H9 (cell line): ENCODE measurements around the gene NPAS1. TPM values are rescaled to one million over a fixed set of nuclear protein-coding genes. Genes with fewer than 3 reads are reported as not detected.

ENCODE experiments used
- DNase-seq: peaks from one replicate; pipeline ENCODE4 v3.0.0-alpha.2; 2017
- H2AFZ ChIP-seq: one replicate; pipeline ENCODE4 v1.6.1; 2013; ENCODE audit warnings: mild to moderate bottlenecking, low read length, control low read depth, moderate library complexity
- H2AK5ac ChIP-seq: 2 replicates; pipeline ENCODE4 v1.6.1; 2013; ENCODE audit warnings: low read length, control low read depth, mixed read lengths; ENCODE audit not compliant: insufficient read length
- H2BK120ac ChIP-seq: one replicate; pipeline ENCODE4 v1.6.1; 2013; ENCODE audit warnings: low read depth, mild to moderate bottlenecking, low read length, control low read depth, inconsistent platforms; ENCODE audit not compliant: poor library complexity, severe bottlenecking
- H2BK12ac ChIP-seq: 2 replicates; pipeline ENCODE4 v1.6.1; 2013; ENCODE audit warnings: low read length, control low read depth, mixed read lengths, low read depth; ENCODE audit not compliant: insufficient read length
- H2BK15ac ChIP-seq: 2 replicates; pipeline ENCODE4 v1.6.1; 2013; ENCODE audit warnings: low read depth, low read length, control low read depth
- H2BK20ac ChIP-seq: one replicate; pipeline ENCODE4 v1.6.1; 2013; ENCODE audit warnings: low read depth, mild to moderate bottlenecking, low read length, control low read depth, inconsistent platforms; ENCODE audit not compliant: poor library complexity, severe bottlenecking
- H2BK5ac ChIP-seq: 2 replicates; pipeline ENCODE4 v1.6.1; 2013; ENCODE audit warnings: low read length, control low read depth, mixed read lengths; ENCODE audit not compliant: insufficient read length
- H3K14ac ChIP-seq: 2 replicates; pipeline ENCODE4 v1.6.1; 2013; ENCODE audit warnings: low read length, control low read depth; ENCODE audit not compliant: insufficient read depth
- H3K18ac ChIP-seq: 2 replicates; pipeline ENCODE4 v1.6.1; 2013; ENCODE audit warnings: low read depth, mild to moderate bottlenecking, mixed read lengths, low read length, control low read depth; ENCODE audit not compliant: insufficient read length
- H3K23ac ChIP-seq: 2 replicates; pipeline ENCODE4 v1.6.1; 2013; ENCODE audit warnings: low read length, control low read depth, mixed read lengths, low read depth; ENCODE audit not compliant: insufficient read length
- H3K23me2 ChIP-seq: 2 replicates; pipeline ENCODE4 v1.6.1; 2013; ENCODE audit warnings: low read depth, mild to moderate bottlenecking, mixed read lengths, low read length, control low read depth; ENCODE audit not compliant: insufficient read length, poor library complexity, severe bottlenecking
- H3K27ac ChIP-seq: 2 replicates; pipeline ENCODE4 v1.5.1; 2013; ENCODE audit warnings: low read length, control low read depth, mixed read lengths, low read depth; ENCODE audit not compliant: insufficient read length
- H3K27me3 ChIP-seq: 2 replicates; pipeline ENCODE4 v1.6.1; 2013; ENCODE audit warnings: low read length, control low read depth, inconsistent platforms; ENCODE audit not compliant: insufficient read depth
- H3K4ac ChIP-seq: 2 replicates; pipeline ENCODE4 v1.6.1; 2013; ENCODE audit warnings: low read depth, mild to moderate bottlenecking, control low read depth, inconsistent platforms, low read length, moderate library complexity
- H3K4me1 ChIP-seq: 2 replicates; pipeline ENCODE4 v1.6.1; 2013; ENCODE audit warnings: low read length, control low read depth, inconsistent platforms; ENCODE audit not compliant: insufficient read depth
- H3K4me2 ChIP-seq: 2 replicates; pipeline ENCODE4 v1.6.1; 2013; ENCODE audit warnings: low read length, control low read depth, mixed read lengths; ENCODE audit not compliant: insufficient read length, insufficient read depth
- H3K56ac ChIP-seq: 2 replicates; pipeline ENCODE4 v1.6.1; 2013; ENCODE audit warnings: low read depth, mild to moderate bottlenecking, mixed read lengths, low read length, control low read depth; ENCODE audit not compliant: insufficient read length
- H3K79me1 ChIP-seq: 2 replicates; pipeline ENCODE4 v1.6.1; 2013; ENCODE audit warnings: low read depth, mild to moderate bottlenecking, moderate library complexity, low read length, control low read depth, inconsistent platforms; ENCODE audit not compliant: insufficient read depth, poor library complexity, severe bottlenecking
- H3K79me2 ChIP-seq: 2 replicates; pipeline ENCODE4 v1.6.1; 2013; ENCODE audit warnings: low read length, control low read depth, inconsistent platforms; ENCODE audit not compliant: insufficient read depth
- H3K9ac ChIP-seq: 2 replicates; pipeline ENCODE4 v1.6.1; 2013; ENCODE audit warnings: low read length, control low read depth, mixed read lengths; ENCODE audit not compliant: insufficient read length; ENCODE audit errors: extremely low read depth
- H3K9me3 ChIP-seq: one replicate; pipeline ENCODE4 v1.6.1; 2013; ENCODE audit warnings: low read depth, low read length, inconsistent platforms; ENCODE audit not compliant: control insufficient read depth
- H3T11ph ChIP-seq: one replicate; pipeline ENCODE4 v1.6.1; 2013; ENCODE audit warnings: mild to moderate bottlenecking, low read length, control low read depth, inconsistent platforms
- H4K20me1 ChIP-seq: one replicate; pipeline ENCODE4 v1.6.1; 2013; ENCODE audit not compliant: control insufficient read depth, insufficient read length, insufficient read depth
- H4K5ac ChIP-seq: 2 replicates; pipeline ENCODE4 v1.6.1; 2013; ENCODE audit warnings: low read depth, mild to moderate bottlenecking, mixed read lengths, low read length, control low read depth; ENCODE audit not compliant: insufficient read length
- H4K8ac ChIP-seq: replicated peaks from 2 replicates; pipeline ENCODE4 v1.6.1; 2013; ENCODE audit warnings: low read length, control low read depth, mixed read lengths, low read depth; ENCODE audit not compliant: insufficient read length
- H4K91ac ChIP-seq: 2 replicates; pipeline ENCODE4 v1.6.1; 2013; ENCODE audit warnings: low read depth, mild to moderate bottlenecking, moderate library complexity, mixed read lengths, low read length, control low read depth; ENCODE audit not compliant: insufficient read length
- H3K27ac Mint-ChIP-seq, 3 experiments: 2 replicates in 2 of 3; 3 replicates in 1 of 3; pipeline ENCODE4 v1.8.0; 2020 to 2021; ENCODE audit warnings: mixed read lengths in 3 of 3, mild to moderate bottlenecking in 1 of 3, moderate library complexity in 1 of 3
- H3K27me3 Mint-ChIP-seq: 2 replicates; pipeline ENCODE4 v1.8.0; 2021; ENCODE audit warnings: low read depth, mild to moderate bottlenecking, moderate library complexity, mixed read lengths
- H3K36me3 Mint-ChIP-seq, 3 experiments: 2 replicates in 2 of 3; 3 replicates in 1 of 3; pipeline ENCODE4 v1.8.0; 2020 to 2021; ENCODE audit warnings: low read depth in 3 of 3, mixed read lengths in 3 of 3; ENCODE audit not compliant: insufficient read depth in 1 of 3
- H3K4me1 Mint-ChIP-seq, 2 experiments: 2 replicates each; pipeline ENCODE4 v1.8.0; 2020; ENCODE audit warnings: mixed read lengths in 2 of 2
- H3K4me3 Mint-ChIP-seq, 2 experiments: 2 replicates in 1 of 2; 3 replicates in 1 of 2; pipeline ENCODE4 v1.8.0; 2020 to 2021; ENCODE audit warnings: mild to moderate bottlenecking in 2 of 2, mixed read lengths in 2 of 2, moderate library complexity in 1 of 2
- H3K9me3 Mint-ChIP-seq, 2 experiments: 2 replicates in 1 of 2; 3 replicates in 1 of 2; pipeline ENCODE4 v1.8.0; 2020; ENCODE audit warnings: mild to moderate bottlenecking in 2 of 2, mixed read lengths in 2 of 2, moderate library complexity in 1 of 2
- WGBS: extraction: QIAGEN DNeasy Blood & Tissue Kit; methylation state at CpG from one replicate; pipeline ENCODE4 v1.1.7; 2013; ENCODE audit warnings: missing lambda C conversion rate, low lambda C conversion rate, mixed read lengths; ENCODE audit not compliant: insufficient read length; ENCODE audit errors: extremely low coverage; 5-methylcytosine and 5-hydroxymethylcytosine counted together
- total RNA-seq: library from RNA; stranded (reverse); gene quantifications from 2 replicates; pipeline ENCODE4 v1.2.1, GENCODE V29; 2021
- TF ChIP-seq, protein P1 (sequence below): fragments of 200-600 bp; sonication (generic); conservative IDR thresholded peaks from 3 replicates; pipeline ENCODE4 v1.8.0; 2021; ENCODE audit warnings: antibody characterized with exemption, mild to moderate bottlenecking

The NPAS1 gene
- total RNA-seq, 1 experiment from 2014 or later: 17.8 TPM

DNA sequence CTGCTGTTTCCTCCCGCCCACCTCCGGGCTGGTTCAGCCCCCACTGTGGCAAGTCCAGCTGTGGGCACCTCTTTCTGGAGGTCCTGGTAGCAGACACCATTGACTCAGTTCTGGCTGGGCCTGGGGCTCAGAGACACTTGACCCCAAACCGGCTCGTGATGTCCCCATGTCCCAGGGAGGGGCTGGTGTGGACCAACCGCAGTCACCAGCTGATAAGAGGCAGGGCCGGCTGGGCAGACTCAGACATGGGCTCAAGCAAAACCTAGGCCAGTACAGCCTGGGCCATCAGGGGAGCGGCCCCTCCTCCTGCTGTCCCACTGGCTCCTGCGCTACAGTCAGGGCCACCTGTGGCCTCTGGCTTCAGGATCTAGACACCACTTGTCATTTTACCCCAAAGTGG lies 48.6 kb downstream of the NPAS1 start:
- no peak for DNase-seq
- WGBS: no CpG with 5 or more reads among the region's 8 CpGs

More for the DNA sequence above, 48.6 kb downstream of the NPAS1 start:
- H3K27me3 ChIP-seq: no peaks in the 10 kb centered on the region
- no peaks in the 10 kb centered on the region for H3K9me3 ChIP-seq
- Mint-ChIP-seq H3K36me3 (peaks cover 25 to 72% (median 65%) of the 10 kb centered on the region in 3 experiments; a peak in 6 of 7 replicates), H3K9me3 (no peaks in the 10 kb centered on the region), H3K27me3 (no peaks in the 10 kb centered on the region), H3K27ac (no peak overlapping the region), H3K4me3 (no peak overlapping the region), H3K4me1 (peaks cover 0 to 3% of the 10 kb centered on the region in 2 experiments; a peak in 2 of 4 replicates)
- no peak overlapping the region for H3K56ac ChIP-seq
- no peak overlapping the region for H4K5ac ChIP-seq
- no peak overlapping the region for H2BK120ac ChIP-seq
- no peak overlapping the region for H3K18ac ChIP-seq
- H3K4me2 ChIP-seq: no peak overlapping the region
- H3K23ac ChIP-seq: no peak overlapping the region
- no peaks in the 10 kb centered on the region for H3K79me2 ChIP-seq
- no peak overlapping the region for H2AFZ ChIP-seq
- H2BK20ac ChIP-seq: no peak overlapping the region
- H3T11ph ChIP-seq: no peak overlapping the region
- H3K14ac ChIP-seq: no peak overlapping the region
- no peaks in the 10 kb centered on the region for H3K23me2 ChIP-seq
- H2BK5ac ChIP-seq: no peak overlapping the region
- no peak overlapping the region for H4K8ac ChIP-seq
- H4K20me1 ChIP-seq: no peaks in the 10 kb centered on the region
- no peak overlapping the region for H3K9ac ChIP-seq
- TF ChIP-seq, protein P1, sequence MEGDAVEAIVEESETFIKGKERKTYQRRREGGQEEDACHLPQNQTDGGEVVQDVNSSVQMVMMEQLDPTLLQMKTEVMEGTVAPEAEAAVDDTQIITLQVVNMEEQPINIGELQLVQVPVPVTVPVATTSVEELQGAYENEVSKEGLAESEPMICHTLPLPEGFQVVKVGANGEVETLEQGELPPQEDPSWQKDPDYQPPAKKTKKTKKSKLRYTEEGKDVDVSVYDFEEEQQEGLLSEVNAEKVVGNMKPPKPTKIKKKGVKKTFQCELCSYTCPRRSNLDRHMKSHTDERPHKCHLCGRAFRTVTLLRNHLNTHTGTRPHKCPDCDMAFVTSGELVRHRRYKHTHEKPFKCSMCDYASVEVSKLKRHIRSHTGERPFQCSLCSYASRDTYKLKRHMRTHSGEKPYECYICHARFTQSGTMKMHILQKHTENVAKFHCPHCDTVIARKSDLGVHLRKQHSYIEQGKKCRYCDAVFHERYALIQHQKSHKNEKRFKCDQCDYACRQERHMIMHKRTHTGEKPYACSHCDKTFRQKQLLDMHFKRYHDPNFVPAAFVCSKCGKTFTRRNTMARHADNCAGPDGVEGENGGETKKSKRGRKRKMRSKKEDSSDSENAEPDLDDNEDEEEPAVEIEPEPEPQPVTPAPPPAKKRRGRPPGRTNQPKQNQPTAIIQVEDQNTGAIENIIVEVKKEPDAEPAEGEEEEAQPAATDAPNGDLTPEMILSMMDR: no peak
- no peak overlapping the region for H3K4ac ChIP-seq
- H2AK5ac ChIP-seq: no peak overlapping the region
- H3K27ac ChIP-seq: no peak overlapping the region
- H3K4me1 ChIP-seq: no peaks in the 10 kb centered on the region
- no peak overlapping the region for H2BK15ac ChIP-seq
- no peak overlapping the region for H2BK12ac ChIP-seq
- H3K79me1 ChIP-seq: no peaks in the 10 kb centered on the region
- H4K91ac ChIP-seq: no peak overlapping the region
